ENCODE results near the gene KLHDC4. TPM values are rescaled to one million over a fixed set of nuclear protein-coding genes. Genes with fewer than 3 reads are reported as not detected.

Gene KLHDC4
- total and polyA plus RNA-seq, 7 donors: 12.7 to 71.0 (median 25.5) TPM

DNA sequence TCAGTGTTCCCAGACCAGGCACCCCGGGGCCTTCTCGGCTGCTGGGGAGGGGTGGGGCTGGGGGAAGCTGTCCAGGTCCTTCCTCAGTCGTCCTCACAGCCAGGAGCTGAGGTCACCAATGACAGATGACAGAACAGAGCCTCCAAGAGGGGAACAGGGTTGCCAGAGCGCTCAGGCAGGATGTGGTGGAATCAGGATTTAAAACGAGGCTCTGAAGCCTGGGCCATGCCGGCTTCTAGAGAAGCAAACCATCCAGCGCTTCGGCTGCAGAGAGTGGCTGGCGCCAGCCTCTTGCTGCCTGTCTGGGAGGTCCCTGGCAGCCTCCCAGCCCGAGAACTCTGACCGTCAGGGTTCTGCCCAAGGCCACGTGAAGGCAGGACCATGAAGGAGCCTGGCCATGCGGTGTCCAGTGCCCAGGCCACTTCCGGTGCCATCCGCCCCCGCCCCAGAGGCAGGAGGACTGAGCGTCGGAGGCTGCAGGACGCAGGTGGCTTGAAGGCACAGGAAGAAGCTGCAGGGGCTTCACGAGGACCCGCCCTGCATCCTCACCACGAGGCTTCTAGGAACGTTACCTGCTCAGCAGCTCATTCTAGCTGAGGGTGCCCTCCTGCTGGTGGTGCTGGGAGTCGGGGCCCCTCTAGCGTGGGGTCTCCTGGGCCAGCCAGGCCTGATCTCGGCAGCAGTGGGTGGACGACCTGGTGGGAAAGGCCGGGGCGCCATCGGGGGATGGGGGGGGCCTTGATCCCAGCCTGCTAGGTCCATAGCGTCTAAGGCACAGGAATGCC, 78.5 kb downstream of the KLHDC4 start:
- whole genome bisulfite sequencing, 2 donors: 67 to 70% methylated on average over 31 of the region's 31 CpGs
- Histone ChIP-seq H3K9me3 (no peaks in the 10 kb centered on the region), H3K27me3 (peaks cover 0 to 91% (median 26%) of the 10 kb centered on the region in 3 donors), H3K4me3 (no peak overlapping the region), H3K36me3 (no peaks in the 10 kb centered on the region), H3K27ac (no peak overlapping the region), H3K4me1 (peaks cover 0 to 8% (median 3%) of the 10 kb centered on the region in 4 donors)
- intact Hi-C loops (cut with DNase I): no loop called here
- TF ChIP-seq POLR2A (IDR thresholded peaks at IDR 0.05) (no peak), EP300 (IDR thresholded peaks at IDR 0.05) (no peak), POLR2AphosphoS5 (IDR thresholded peaks at IDR 0.05) (no peak)
- TF ChIP-seq, protein P1, sequence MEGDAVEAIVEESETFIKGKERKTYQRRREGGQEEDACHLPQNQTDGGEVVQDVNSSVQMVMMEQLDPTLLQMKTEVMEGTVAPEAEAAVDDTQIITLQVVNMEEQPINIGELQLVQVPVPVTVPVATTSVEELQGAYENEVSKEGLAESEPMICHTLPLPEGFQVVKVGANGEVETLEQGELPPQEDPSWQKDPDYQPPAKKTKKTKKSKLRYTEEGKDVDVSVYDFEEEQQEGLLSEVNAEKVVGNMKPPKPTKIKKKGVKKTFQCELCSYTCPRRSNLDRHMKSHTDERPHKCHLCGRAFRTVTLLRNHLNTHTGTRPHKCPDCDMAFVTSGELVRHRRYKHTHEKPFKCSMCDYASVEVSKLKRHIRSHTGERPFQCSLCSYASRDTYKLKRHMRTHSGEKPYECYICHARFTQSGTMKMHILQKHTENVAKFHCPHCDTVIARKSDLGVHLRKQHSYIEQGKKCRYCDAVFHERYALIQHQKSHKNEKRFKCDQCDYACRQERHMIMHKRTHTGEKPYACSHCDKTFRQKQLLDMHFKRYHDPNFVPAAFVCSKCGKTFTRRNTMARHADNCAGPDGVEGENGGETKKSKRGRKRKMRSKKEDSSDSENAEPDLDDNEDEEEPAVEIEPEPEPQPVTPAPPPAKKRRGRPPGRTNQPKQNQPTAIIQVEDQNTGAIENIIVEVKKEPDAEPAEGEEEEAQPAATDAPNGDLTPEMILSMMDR (IDR thresholded peaks at IDR 0.05): no peak
- no peak for DNase-seq

DNA sequence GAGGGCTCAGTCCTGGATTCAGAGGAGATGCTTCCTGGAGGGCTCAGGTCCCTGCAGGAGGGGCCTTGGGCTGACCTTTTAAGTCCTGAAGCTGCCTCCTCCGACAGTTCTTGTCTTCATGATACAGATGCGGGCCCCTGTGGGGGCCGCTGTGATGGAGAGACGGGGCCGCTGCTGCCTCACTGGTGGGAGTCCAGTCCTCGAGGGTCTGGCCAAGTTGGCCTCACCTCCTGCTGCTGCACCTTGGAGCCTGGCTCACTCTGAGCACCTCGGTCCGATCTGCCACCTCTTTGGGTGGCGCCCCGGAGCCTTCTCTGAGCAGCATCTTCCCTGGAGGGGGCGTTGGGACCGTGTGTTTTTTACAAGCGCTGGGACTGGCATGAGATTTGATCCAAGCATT, 79.1 kb downstream of the KLHDC4 start:
- TF ChIP-seq EP300 (IDR thresholded peaks at IDR 0.05): no peak
- TF ChIP-seq POLR2A (IDR thresholded peaks at IDR 0.05): no peak
- TF ChIP-seq POLR2AphosphoS5 (IDR thresholded peaks at IDR 0.05): no peak
- TF ChIP-seq, protein P1 (IDR thresholded peaks at IDR 0.05): no peak
- Histone ChIP-seq H3K4me3 (no peak overlapping the region), H3K36me3 (no peaks in the 10 kb centered on the region), H3K4me1 (peaks cover 0 to 8% (median 3%) of the 10 kb centered on the region in 4 donors), H3K27ac (no peak overlapping the region), H3K27me3 (peaks cover 0 to 93% (median 26%) of the 10 kb centered on the region in 3 donors), H3K9me3 (no peaks in the 10 kb centered on the region)
- DNase-seq: no peak
- 67 to 78% methylated on average over 13 of the region's 13 CpGs for WGBS, 2 donors
- intact Hi-C loops (cut with DNase I): no loop called here

GRCh38 chr16:87685766-87686165, 80.0 kb downstream of the KLHDC4 start:
- no peaks in the 10 kb centered on the region for H3K4me1 ChIP-seq
- 76 to 82% methylated on average over 13 of the region's 13 CpGs for WGBS, 2 donors

GRCh38 chr16:87685405-87685755, 80.4 kb downstream of the KLHDC4 start:
- Histone ChIP-seq H3K36me3 (no peaks in the 10 kb centered on the region), H3K4me1 (no peaks in the 10 kb centered on the region), H3K9me3 (no peaks in the 10 kb centered on the region), H3K27me3 (peaks cover 0 to 82% (median 23%) of the 10 kb centered on the region in 3 donors), H3K27ac (no peak overlapping the region), H3K4me3 (no peak overlapping the region)
- intact Hi-C loops (cut with DNase I): no loop called here
- WGBS, 2 donors: 80 to 88% methylated on average over 19 of the region's 19 CpGs
- TF ChIP-seq POLR2A (IDR thresholded peaks at IDR 0.05) (no peak), EP300 (IDR thresholded peaks at IDR 0.05) (no peak), POLR2AphosphoS5 (IDR thresholded peaks at IDR 0.05) (no peak)
- TF ChIP-seq, protein P1 (IDR thresholded peaks at IDR 0.05): no peak
- no peak for DNase-seq

More at GRCh38 chr16:87685766-87686165, 80.0 kb downstream of the KLHDC4 start:
- TF ChIP-seq, protein P1 (IDR thresholded peaks at IDR 0.05): no peak
- no peak for TF ChIP-seq POLR2AphosphoS5 (IDR thresholded peaks at IDR 0.05)
- no peak for TF ChIP-seq POLR2A (IDR thresholded peaks at IDR 0.05)
- TF ChIP-seq EP300 (IDR thresholded peaks at IDR 0.05): no peak
- no peak overlapping the region for H3K27ac ChIP-seq
- DNase-seq: no peak
- H3K9me3 ChIP-seq: no peaks in the 10 kb centered on the region
- peaks cover 0 to 86% (median 26%) of the 10 kb centered on the region in 3 donors for H3K27me3 ChIP-seq
- H3K36me3 ChIP-seq: no peaks in the 10 kb centered on the region
- intact Hi-C loops (cut with DNase I): no loop called here
- no peak overlapping the region for H3K4me3 ChIP-seq
